Progenitor cell of endocrine pancreas (in vitro differentiated cells): ENCODE data around the gene GPR152. TPM values are rescaled to one million over a fixed set of nuclear protein-coding genes. Genes with fewer than 3 reads are reported as not detected.

Source experiments
- DNase-seq: peaks from one replicate; pipeline ENCODE4 v3.0.0; 2021; ENCODE audit warnings: low spot score; ENCODE audit not compliant: unreplicated experiment
- H3K27ac Mint-ChIP-seq: 2 replicates; pipeline ENCODE4 v1.8.0; 2021; ENCODE audit warnings: mild to moderate bottlenecking, moderate library complexity, mixed read lengths
- H3K27me3 Mint-ChIP-seq: 2 replicates; pipeline ENCODE4 v1.8.0; 2021; ENCODE audit warnings: mixed read lengths
- H3K36me3 Mint-ChIP-seq: 2 replicates; pipeline ENCODE4 v1.8.0; 2022; ENCODE audit warnings: mixed read lengths; ENCODE audit not compliant: insufficient read depth
- H3K4me1 Mint-ChIP-seq: 2 replicates; pipeline ENCODE4 v1.8.0; 2021; ENCODE audit warnings: low read depth, mixed read lengths
- H3K4me3 Mint-ChIP-seq: 2 replicates; pipeline ENCODE4 v1.8.0; 2021; ENCODE audit warnings: low read depth, mild to moderate bottlenecking, moderate library complexity, mixed read lengths
- H3K9me3 Mint-ChIP-seq: 2 replicates; pipeline ENCODE4 v1.8.0; 2021; ENCODE audit warnings: low read depth, mixed read lengths
- CTCF ChIP-seq: fragments of 200-600 bp; sonication (generic); IDR thresholded peaks from one replicate; pipeline ENCODE4 v1.5.0; 2021; ENCODE audit warnings: antibody characterized with exemption, mild to moderate bottlenecking; ENCODE audit not compliant: unreplicated experiment
- total RNA-seq: library from RNA; stranded (reverse); gene quantifications from 2 replicates; pipeline ENCODE4 v1.2.1, GENCODE V29; 2021

Gene GPR152
- total RNA-seq, 1 donor from 2014 or later, result not detected

DNA sequence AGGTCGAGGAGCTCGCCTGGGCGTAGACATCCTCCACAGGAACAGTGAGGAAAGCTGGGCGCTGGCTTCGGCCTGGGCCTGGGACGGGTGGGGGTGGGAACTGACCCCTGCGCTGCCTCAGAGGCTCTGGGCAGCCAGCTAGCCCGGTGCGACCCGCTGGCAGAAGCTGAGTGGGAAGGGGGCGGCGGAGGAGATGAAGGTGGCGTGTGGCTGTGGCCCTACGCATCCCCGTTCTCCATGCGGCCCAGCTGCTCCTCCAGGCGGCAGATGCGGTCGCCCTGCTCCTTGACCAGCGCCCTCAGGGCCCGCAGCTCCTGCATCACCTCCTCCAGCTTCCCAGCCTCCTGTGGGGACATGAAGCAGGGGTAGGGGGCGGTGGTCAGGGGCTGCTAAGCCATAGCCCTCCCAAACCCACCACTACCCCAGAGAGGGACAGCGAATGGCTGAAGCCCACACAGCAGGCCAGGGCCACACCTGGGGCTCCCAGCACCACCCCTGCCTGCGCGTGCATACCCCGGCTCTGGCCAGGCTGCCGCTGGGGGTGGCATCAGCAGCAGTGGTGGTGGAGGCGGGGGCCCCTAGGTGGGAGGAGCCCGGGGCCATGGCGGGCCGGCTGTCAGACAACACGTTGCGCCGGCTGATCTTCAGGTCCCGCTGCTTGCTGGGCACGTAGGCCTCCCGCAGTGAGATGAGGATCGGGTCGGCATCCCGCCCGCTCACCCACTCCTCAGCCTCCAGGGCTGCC, 14.2 kb downstream of the GPR152 start:
- Mint-ChIP-seq H3K27me3 (no peaks in the 10 kb centered on the region), H3K4me3 (no peak overlapping the region), H3K27ac (no peak overlapping the region), H3K9me3 (no peaks in the 10 kb centered on the region), H3K36me3 (no peaks in the 10 kb centered on the region), H3K4me1 (peaks cover 2% of the 10 kb centered on the region)
- no peak for TF ChIP-seq CTCF
- DNase-seq, result no peak

- H3K36me3 Mint-ChIP-seq, result no peaks in the 10 kb centered on the region
- no peak for DNase-seq
- H3K27me3 Mint-ChIP-seq, result no peaks in the 10 kb centered on the region
- no peak overlapping the region for H3K4me3 Mint-ChIP-seq
- TF ChIP-seq CTCF, result no peak
- peaks cover 2% of the 10 kb centered on the region for H3K4me1 Mint-ChIP-seq
- H3K9me3 Mint-ChIP-seq, result no peaks in the 10 kb centered on the region
- H3K27ac Mint-ChIP-seq, result no peak overlapping the region
Measured at GRCh38 chr11:67437809-67438157, 14.7 kb downstream of the GPR152 start.

DNA sequence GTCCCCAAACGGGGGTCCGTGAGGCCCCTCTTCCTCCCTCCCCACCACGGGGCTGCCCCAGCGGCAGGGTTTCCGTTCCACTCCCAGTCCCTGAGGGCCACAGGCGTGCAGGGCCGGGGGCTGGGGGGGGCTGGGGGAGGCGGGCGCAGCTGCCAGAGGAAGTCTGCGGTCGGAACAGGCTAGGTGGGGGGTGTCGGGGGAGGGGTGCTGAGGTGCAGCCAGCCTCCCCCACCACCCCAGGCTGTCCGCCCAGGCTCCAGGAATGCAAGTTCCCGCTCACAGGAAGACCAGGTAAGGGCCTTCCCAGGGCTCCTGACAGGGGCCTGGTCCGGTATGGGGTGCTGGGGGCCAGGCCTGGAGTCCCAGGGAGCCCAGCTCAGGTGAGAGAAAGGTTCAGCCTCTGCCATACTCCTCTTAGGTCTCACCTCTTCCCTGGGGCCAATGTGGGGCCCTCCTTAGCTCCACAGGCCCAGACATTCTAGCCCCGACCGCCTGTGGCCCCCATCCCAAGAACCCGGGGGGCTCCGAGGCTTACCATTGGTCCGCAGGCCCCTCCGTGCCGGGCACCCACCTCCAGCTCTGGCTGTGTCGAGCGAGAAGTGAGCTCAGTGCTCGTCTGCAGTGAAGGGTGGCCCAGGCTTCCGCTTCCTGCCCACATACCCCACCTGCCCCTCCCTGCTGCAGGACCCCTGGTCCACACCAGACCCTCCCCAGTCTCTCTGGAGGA, 15.3 kb downstream of the GPR152 start, which contains the start of gene PTPRCAP:
Gene PTPRCAP (minus strand): TSS at position 601 of the 727 bp plus-strand sequence. CDS start 63 bp downstream, at position 538.
- no peak for TF ChIP-seq CTCF
- DNase-seq, result no peak
- H3K36me3 Mint-ChIP-seq, result no peaks in the 10 kb centered on the region
- no peaks in the 10 kb centered on the region for H3K9me3 Mint-ChIP-seq
- no peaks in the 10 kb centered on the region for H3K4me1 Mint-ChIP-seq
- H3K27ac Mint-ChIP-seq, result no peak within 1 kb of the TSS
- H3K27me3 Mint-ChIP-seq, result no peaks in the 10 kb centered on the region
- no peak within 1 kb of the TSS for H3K4me3 Mint-ChIP-seq

DNA sequence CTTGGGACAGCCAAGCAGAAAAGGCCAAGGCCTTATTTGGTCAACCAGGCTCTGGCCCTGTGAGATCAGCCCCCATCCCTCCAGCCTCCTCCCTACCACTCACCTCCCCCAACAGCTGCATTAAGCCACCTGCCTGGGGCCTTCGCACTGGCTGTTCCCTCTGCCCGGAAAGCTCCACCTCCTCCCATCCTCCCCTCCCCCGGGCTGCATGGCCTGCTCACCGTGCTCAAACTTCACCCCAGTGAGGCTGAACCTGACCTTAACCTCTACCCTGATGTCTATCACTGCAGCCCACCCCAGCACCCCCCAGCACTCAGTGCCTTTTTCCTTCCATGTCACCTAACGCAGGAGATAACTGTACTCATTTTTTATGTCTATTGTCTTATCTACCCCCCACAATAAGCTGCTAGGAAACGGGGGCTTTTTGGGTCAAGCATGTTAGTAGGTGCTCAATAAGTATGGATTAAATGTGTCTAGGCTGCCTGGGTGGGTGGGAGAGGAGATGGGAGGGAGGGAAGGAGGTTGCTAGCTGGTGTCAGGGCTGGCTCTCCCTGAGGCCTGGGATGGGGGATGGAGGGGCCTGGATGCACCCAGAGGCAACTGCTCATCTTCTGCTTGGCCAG, 16.0 kb downstream of the GPR152 start:
- no peak overlapping the region for H3K4me3 Mint-ChIP-seq
- H3K27me3 Mint-ChIP-seq, result no peaks in the 10 kb centered on the region
- no peaks in the 10 kb centered on the region for H3K9me3 Mint-ChIP-seq
- DNase-seq, result no peak
- H3K27ac Mint-ChIP-seq, result no peak overlapping the region
- no peak for TF ChIP-seq CTCF
- H3K36me3 Mint-ChIP-seq, result peaks cover 3% of the 10 kb centered on the region
- H3K4me1 Mint-ChIP-seq, result no peaks in the 10 kb centered on the region

GRCh38 chr11:67435727-67436458, 16.6 kb downstream of the GPR152 start:
- no peak for TF ChIP-seq CTCF
- H3K27me3 Mint-ChIP-seq, result no peaks in the 10 kb centered on the region
- no peak overlapping the region for H3K4me3 Mint-ChIP-seq
- H3K27ac Mint-ChIP-seq, result no peak overlapping the region
- H3K4me1 Mint-ChIP-seq, result no peaks in the 10 kb centered on the region
- no peak for DNase-seq
- H3K9me3 Mint-ChIP-seq, result no peaks in the 10 kb centered on the region
- peaks cover 3% of the 10 kb centered on the region for H3K36me3 Mint-ChIP-seq
